CD4-positive, alpha-beta T cell treated with Interleukin-15 for 1 hour (primary cell): ENCODE data around the gene GNPDA1.
A peak's percentile ranks its signal among the peaks of the same experiment; 100 is the strongest.

ENCODE experiments used
- DNase-seq: peaks from one replicate; pipeline ENCODE4 v3.0.0-alpha.2; 2020

Gene GNPDA1

DNA sequence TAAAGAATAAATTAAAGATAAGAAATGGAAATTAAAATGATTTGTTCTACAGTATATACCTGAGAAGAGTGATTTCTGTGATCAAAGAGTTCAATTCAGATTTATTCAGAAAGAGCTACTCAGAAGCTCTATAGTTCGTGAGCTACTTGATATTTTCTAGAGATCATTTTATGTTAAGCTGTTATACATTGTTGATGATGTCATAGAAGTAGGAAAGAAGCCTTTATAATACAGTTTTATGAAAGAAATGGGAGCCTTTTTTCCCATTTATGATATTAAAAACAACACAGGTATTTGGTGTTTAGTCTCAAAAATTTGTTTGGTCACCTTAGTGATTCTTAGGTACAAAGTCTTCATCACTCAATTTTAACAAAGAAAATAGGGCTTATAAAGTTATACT is 23.1 kb downstream of the GNPDA1 start:
- DNase-seq, result no peak

DNA sequence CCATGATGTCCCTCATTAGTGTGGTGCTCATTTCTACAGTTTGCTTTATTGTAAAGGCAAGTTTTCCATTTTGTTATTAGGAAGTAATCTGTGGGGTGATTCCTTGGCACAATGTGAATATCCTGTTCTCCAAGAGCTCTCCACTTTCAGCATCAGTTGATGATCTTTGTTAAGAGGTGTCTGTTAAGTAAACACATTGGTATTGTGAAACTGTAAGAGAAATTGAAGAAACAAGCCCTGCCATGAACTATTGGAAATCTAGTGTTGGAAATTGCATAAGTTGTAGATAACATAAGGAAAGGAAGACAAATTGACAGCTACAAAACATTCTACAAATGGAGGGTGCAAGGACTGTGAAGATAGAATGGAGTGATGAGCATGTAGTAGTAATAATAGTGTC is 26.8 kb downstream of the GNPDA1 start:
- no peak for DNase-seq

DNA sequence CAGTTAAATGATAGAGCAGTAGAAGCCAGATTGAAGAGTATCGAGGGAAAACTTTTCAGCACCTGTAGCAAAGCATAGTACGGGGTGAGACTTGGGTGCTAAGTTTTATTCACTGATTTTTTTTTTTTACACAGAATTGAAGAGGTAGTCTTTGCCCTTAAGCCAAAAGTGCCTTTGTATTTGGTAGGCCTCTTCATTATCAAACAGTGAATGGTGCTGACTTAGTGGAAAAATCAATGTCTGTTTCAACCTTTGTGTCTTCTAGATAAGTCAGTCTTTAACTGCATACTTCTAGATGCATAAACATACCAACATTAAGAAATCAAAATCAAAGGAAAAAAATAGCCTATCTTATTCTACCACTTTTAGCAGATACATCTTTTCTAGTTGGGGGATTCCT is 30.2 kb downstream of the GNPDA1 start:
- DNase-seq, result no peak

DNA sequence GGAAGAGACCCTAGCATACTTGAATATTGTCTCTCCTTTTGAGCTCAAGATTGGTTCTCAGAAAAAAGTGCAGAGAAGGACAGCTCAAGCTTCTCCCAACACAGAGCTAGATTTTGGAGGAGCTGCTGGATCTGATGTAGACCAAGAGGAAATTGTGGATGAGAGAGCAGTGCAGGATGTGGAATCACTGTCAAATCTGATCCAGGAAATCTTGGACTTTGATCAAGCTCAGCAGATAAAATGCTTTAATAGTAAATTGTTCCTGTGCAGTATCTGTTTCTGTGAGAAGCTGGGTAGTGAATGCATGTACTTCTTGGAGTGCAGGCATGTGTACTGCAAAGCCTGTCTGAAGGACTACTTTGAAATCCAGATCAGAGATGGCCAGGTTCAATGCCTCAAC is 34.4 kb downstream of the GNPDA1 start:
- DNase-seq, result no peak

DNA sequence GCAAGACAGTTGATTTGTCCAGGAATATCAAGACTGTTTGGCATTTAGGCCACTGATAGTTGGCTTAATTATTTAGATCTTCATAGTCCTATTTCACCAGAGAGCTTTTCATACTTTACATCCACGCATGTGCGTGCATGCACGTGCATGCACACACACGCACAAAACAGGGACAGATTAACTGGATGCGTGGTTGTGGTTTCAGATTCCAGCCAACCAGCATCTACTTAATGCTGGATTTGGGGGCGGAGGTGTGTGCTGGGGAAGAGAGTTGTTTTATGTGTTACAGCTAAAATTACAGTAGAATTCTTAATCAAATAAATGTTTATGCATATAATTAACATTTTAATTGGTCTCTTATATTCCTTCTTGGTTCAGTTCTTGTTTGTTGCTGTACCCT is 36.7 kb downstream of the GNPDA1 start:
- no peak for DNase-seq

DNA sequence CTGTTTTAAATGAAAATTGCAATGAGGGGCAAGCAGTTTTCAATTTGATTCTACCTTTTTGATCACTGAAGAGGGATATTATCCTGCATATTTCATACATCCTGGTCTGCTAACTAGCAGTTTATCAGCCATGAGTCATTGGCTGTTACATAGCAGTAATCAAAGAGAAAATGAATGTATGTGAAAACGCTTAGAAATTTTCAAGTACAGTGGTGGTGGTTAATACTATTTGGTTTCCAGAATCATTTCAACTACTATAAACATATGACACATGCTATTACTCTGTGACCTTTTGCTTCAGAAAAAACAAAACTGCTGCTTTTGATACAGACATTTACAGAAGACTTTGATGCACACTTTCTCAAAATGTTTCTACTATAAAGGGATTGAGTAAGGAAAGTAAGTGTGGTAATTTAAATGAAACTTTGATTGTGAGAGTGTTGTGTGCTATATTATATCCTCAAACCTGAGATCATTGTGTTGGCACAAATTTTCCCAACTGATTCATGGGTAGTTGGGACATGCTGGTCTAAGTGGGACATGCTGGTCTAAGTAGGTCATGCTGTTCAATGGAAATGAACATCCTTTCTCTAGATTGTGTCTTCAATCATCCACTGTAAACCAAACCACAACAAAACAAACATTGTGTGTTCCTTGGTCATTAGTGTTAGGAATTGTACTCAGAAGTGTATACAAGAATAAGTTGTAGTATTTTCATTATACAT is 38.8 kb downstream of the GNPDA1 start:
- DNase-seq, result no peak

DNA sequence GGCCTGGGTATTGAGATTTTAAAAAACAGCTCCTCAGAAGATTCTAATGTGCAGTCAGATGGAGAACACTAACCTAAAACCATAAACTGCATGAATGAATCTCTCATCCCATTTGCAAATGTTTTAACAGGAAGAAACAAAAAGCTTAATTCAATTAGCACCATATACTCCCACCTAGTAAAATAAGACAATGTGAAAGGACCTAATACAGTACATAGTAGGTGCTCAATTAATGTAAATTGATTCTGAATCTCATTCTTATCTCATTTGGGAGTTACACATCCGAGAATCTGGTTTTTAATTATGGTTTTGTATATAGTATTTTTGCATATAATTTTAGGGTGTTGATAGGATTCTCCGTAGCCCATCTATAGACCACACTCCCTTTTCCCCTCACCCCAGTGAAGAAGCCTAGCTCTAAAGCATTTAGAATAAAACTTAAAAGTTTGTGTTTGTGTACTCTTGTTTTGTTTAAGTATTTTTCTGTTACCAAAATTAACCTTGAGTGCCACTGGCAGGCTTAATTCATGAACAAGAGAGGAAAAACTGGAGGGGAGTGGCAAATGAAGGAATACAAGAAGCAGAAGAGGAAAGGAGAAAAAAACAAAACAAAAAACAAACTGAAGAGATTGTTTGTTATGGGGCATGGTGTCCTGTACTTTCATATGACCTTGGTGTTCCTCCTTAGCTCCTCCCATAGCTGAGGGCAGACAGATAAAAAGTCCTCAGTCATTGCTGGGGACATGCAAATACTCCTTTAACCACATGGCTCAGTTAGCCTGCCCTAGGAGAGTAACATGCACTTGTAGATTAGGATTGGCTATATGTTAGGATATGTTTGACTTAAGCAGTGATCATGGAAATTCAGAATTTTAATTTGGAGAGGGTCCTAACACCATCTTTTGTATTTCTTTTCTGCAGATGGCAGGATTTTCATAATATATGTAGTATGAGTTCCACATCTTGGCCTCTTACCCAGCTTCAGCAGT is 42.8 kb downstream of the GNPDA1 start:
- no peak for DNase-seq

DNA sequence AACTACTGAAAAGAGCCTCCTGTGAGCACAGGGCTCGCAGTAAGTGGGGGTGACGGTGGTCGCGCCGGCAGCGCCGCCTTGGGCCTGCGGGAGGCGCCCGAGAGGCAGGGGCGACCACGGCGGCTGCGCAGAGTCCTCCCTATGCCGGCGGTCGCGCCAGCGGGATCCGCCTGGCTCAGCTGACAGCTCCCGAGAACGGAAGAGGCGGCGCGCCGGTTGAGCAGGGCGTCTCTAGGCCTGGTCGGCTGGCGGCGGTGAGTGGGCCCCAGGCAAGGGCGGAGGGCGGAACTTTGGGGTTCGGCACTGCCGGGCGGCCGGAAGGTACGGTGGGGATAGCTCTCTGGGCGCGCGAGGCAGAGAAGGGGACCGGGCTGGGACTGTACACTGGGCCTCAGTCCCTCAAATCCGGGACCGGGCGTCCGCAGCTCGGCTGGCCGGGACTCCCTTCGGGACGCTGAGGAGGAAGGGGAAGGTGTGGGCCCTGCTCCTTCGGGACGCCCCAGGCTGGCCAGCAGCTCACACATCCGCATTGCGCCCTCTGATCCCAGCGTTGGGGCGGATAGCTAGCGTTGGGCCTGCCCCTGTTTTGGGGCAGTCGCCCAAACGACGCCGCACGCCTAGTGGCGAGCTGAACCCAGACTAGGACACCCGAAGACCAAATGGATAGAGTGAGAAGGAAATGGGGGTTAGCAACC is 43.8 kb downstream of the GNPDA1 start, which contains the start of gene RNF14:
Gene RNF14, plus strand, starts transcription at position 192 of the 695 bp plus-strand sequence. CDS start 4,484 bp downstream, outside the sequence.
- DNase-seq, result peak; percentile 94

DNA sequence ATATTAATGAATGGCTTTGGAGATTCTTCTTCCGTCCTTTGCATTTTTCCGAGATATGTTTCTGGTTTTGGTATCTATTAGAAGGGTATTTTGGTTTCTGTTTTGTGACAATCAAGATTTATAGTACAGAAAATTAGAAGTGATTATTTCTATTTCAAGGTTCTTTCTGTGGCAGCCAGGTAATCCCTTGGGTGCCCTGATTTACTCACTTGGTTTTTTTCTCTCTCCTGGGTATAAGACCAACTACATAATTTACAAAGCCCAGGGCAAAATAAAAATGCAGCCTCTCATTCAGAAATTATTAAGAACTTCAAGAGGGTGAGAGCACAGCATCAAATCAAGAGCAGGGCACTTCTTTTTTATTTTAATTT is 45.9 kb downstream of the GNPDA1 start:
- DNase-seq, result no peak

DNA sequence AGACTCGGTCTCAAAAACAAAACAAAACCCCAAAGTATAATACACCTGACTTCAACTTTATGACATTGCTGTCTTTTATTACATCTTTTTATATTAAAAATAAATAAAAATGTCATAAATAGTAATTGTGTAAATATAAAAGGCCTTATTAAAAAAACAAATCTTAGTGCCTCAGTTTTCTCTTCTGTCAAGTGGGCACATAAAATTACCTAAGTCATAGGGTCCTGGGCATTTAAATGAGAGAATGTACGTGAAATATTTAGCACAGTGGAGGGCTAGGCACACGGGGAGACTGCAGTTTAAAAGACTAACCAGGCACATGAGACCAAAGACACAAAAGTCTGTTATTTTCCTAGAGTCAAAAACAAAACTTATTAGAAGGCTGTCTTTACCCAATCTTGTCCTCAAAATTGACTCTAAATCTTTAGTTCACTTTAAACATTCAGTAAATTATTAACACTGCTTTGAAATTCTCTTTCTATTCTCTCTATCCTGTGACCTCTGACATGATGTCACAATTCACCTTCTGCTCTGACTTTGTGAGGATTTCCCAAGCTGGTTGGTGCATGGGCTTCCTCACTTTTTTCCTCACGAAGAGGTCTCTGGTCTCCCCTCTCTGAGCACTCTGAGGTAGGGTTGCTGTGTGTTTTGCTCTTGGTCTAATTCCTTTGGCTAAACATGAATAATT is 46.4 kb downstream of the GNPDA1 start:
- no peak for DNase-seq

DNA sequence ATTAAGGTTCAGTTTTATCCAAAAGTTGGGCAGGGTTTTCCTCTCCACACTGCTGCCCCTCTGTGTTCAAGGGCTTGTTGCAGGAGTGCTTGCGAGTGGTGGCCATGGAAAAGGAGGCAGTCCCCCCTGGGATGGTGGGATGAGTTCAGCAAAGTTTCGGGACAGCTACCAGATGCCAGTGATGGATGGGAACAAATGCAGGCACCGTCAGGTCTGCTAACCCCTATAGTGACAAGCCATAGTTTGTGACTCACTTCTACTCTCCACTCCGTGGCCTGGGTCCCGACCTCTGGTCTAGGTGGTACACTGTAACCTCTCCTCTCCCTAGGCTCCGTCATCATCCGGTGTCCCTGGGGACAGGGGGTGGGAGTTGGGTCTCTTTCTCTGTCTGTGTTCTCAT is 47.8 kb downstream of the GNPDA1 start:
- DNase-seq, result no peak

DNA sequence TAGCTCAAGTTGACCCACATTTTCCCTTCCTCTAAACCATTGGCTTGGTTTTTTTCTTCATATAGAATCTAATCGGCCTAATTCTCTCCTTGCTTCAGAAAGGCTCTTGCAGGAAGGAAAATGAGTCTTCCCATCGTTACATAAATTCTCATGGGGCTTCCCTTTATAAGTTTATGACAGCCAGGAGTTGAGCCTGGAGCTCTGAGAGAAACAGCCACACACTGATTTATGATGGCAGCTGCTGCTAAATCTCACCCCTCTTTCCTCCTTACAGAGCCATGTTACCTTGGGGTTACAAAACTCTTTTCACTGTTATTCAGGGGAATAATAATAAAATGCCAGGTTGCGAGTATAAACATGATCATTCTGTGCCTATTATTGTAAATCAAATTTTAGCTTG is 49.1 kb downstream of the GNPDA1 start:
- no peak for DNase-seq

DNA sequence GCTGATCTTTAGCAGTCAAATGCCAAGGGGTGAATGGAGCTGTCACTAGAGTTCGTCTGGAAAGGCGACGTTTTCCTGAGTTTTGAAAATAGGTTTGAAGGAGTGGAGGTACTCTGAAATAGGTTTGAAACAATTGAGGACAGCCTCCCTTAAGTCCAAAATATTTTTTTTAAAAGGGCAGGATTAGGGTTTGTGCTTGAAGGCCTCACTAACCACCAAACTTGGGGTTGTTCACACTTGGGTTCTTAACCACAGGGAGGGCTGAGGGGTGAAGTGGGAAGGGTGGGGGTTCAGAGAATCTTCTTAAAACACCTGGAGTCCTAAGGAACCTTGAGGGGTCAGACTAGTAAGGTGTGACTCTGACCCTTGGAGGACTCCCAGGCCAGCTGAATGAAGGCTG is 51.4 kb downstream of the GNPDA1 start:
- no peak for DNase-seq

DNA sequence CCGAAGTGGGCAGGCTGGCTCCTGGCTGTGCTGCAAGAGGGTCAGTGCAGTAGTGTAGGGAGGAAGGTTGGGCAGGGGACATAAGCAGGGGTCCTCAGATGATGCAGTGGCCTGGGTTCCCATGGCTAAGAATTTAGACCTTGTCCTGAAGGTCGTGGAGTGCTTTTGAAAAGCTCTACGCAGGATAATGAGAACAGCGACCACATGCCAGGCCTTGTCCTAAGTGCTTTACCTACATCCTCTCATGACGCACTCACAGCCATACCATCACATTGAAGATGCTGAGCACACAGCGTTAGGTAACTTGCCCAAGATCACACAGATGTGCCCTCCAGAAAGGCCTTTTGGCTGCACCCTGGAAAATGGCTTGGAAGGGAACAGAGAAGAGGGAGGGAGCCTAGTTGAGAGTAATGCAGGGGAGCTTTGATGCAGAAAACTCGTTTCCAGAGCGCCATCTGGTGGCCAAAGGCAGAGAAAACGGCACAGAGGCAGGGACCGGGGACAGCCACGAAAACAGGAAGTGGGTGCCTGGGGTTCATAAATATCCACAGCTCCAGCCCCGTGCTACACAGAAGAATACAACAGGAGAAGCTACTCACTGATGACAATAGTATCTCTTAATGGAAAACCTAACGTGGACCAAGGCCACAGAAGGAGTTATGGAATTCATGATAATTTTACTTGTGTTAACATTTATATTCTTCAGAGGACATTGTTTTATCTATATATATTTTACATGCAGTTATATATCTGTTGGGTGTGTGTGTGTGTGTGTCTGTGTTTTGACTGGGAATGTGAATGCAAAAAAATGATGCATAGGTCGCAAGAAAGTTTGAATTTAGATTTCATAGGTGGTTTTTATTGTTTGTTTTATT is 52.1 kb downstream of the GNPDA1 start:
- peak; percentile 89 for DNase-seq

DNA sequence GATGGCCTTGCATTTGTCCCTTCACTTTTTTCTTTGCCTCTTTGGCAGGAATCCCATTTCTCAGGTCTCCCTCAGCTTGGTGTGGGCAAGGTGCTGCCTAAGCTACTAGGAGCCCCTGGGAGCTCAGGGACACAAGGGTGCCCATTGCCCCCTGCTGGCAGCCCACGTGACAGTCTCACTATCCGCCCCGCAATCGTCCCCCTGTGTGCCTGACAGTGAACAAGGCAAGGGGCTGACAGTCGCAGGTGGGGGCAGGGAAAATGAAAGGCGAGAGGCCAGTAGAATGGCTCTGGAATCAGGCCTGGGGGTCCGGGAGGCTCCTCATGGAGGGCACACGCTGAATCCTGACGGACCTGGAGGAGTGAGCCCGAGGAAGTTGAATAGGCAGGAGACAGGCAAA is 52.8 kb downstream of the GNPDA1 start:
- DNase-seq, result no peak

DNA sequence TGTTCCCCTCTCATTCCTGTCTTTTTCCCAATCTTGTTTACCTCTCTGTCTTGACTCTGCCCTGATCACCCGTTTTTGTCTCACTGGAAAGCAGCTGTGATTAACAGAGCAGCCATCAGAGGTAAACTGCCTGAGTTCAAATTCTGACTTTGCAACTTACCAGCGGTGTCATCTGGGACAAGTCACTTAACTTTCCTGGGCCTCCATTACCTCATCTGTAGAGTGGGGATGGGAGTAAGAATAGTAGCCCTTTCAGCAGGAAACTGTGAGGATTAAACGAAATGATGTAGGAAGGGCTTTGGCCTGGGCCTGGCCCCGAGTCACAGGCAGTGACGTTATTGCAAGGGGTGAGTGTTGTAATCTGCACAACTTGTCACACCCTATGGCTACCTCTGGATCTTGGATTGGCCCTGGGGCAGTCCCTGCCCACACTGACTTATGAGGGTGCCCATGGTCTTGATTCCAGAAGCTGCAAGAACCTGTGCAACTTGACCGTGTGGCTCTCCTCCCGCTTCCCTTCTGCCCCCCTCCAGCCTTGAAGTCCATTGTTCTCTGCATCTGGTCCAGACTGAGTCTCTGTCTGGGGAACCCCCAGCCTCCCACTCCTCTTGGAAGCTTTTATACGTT is 54.2 kb downstream of the GNPDA1 start:
- DNase-seq, result peak; percentile 67

DNA sequence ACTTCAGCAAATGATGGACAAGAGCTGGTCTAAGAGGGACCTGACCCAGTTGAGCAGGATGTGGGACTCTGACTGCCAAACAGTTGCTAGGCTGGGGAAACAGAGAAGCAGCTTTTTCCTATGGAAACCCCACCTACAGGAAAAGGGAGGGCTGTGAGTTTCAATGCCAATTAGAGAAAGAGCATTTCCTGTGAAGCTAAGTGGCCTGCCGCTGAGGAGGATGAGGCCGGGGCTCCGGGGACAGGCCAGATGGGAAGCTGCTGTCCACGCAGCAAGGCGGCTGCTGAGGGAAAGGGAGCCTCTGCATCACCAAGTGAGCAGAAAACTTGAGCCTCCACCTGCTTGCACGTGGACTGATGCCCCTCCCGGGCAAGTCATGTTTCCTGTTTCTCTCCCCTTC is 54.7 kb downstream of the GNPDA1 start, which contains the start of gene PCDH12:
Gene PCDH12, minus strand, starts transcription at position 90 of the 400 bp plus-strand sequence. CDS start 351 bp downstream, outside the sequence.
- no peak for DNase-seq

DNA sequence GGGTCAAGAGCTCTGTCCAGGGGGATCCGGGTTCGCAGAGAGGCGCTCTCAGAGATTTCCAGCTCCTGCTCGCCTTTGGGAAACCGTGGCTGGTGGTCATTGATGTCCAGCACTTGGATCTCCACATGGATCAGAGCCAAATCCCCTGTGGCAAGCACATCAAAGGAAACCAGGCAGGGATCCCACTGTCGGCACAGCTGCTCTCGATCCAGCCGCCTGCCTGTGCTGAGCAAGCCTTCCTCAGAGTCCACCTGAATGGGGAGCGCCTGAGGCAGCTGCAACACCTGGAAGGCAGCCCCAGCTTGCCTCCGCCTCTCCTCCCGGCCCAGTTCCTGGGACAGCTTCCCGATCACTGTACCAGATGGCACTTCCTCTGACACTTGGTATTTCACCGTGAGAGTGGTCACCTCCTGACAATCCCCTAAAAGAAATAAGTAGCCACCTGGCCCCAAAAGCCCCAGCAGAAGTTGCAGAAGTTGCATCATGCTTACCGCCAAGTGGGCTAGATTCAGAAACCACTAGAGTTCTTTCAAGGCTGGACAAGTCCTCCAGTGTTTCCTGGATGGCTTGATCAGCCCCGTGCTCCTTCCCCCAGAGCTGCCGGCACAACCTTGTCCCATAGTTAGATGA is 55.3 kb downstream of the GNPDA1 start:
- no peak for DNase-seq

DNA sequence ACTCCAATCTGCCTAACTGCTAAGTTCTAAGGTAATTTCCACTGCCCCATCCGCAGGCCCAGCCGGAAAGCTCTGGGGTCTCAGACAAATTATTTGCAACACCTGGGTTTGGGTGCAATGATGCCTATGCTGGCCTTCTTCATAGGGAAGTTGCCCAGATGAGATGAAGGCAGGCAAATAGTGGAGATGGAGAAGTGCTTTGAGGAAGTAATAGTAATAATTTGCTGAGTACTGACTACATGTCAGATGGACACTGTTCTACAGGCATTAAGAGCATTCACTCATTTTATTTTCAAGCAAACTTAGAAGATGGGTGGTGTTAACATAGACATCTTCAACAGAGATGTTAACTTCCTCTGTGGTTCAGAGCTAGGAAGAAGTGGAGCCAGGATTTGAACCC is 58.6 kb downstream of the GNPDA1 start:
- no peak for DNase-seq

DNA sequence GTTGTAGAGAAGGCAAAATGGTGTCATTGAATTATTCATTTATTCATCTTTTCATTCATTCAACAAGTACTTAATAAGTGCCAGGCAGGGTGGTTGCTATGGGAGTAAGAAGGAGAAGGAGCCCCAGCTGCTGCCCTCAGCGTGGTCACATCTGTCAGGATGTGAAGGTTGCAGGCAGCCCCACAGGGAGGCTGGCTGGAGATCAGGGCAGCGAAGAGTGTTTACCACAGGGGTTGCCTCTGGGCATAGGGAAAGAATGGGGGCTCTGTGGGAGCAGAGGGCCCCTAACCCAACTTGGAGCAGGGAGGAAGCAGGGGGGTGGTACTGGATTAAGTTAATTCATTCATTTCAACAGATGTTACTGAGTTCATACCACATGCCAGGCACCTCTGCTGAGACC is 60.8 kb downstream of the GNPDA1 start:
- DNase-seq, result no peak

DNA sequence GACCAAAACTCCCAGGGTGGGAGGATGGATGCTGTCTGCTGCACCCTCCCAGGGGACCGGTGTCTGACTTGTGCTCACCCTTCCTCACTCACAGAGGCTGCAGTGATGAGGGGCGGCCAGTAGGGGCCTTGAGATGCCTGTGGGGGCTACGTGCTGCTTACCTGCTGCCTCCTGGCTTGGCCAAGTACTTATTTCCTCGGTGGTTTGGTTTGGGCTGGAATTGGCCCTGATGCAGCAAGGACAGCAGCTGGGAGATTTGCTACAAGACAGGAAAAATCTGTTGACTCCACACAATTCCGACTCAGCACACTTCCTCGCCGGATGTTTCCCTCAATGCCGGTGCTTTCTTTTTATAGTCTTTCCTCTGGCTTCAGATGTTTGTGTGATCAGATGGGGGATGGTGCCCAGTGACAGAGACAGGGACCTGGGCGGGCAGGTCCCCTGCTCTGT is 61.5 kb downstream of the GNPDA1 start:
- DNase-seq, result peak; percentile 25
